GM23338 (cell line): Measurements from ENCODE around the gene UIMC1.

ENCODE experiments used
- CREB1 ChIP-seq: fragments of 250-450 bp; sonication (Bioruptor Pico); IDR thresholded peaks from 2 replicates; pipeline ENCODE4 v1.5.0; 2020; ENCODE audit warnings: low read depth, mild to moderate bottlenecking, moderate library complexity
- EZH2 ChIP-seq: fragments of 200-600 bp; sonication (generic); IDR thresholded peaks from one replicate; pipeline ENCODE4 v1.8.0; 2017; ENCODE audit warnings: antibody characterized with exemption, mild to moderate bottlenecking, low read depth; ENCODE audit not compliant: unreplicated experiment
- EZH2phosphoT487 ChIP-seq: fragments of 200-600 bp; sonication (generic); IDR thresholded peaks from one replicate; pipeline ENCODE4 v1.8.1; 2018; ENCODE audit warnings: antibody characterized with exemption; ENCODE audit not compliant: unreplicated experiment
- JUNB ChIP-seq: IDR thresholded peaks from one replicate; pipeline ENCODE4 v1.6.1; 2016; ENCODE audit warnings: antibody characterized with exemption; ENCODE audit not compliant: unreplicated experiment
- POLR2AphosphoS5 ChIP-seq: IDR thresholded peaks from 2 replicates; pipeline ENCODE4 v1.6.1; 2016; ENCODE audit warnings: antibody characterized with exemption, low read depth
- STAT1 ChIP-seq: IDR thresholded peaks from one replicate; pipeline ENCODE4 v1.6.1; 2016; ENCODE audit warnings: antibody characterized with exemption; ENCODE audit not compliant: unreplicated experiment
- TF ChIP-seq, protein P1 (sequence below), 2 experiments: fragments of 200-600 bp in 1 of 2; sonication (generic) in 1 of 2; conservative IDR thresholded peaks; 2 replicates each; pipeline versions ENCODE4 v1.5.1 to v1.6.1; 2016 to 2017; ENCODE audit warnings: antibody characterized with exemption in 2 of 2, low read depth in 2 of 2, mild to moderate bottlenecking in 2 of 2, moderate library complexity in 1 of 2
- TF ChIP-seq, protein P2 (sequence below): IDR thresholded peaks from one replicate; pipeline ENCODE4 v1.6.1; 2018; ENCODE audit warnings: antibody characterized with exemption; ENCODE audit not compliant: unreplicated experiment
- TF ChIP-seq, protein P3 (sequence below): fragments of 250-450 bp; sonication (Bioruptor Pico); IDR thresholded peaks from 2 replicates; pipeline ENCODE4 v1.5.0; 2020; ENCODE audit warnings: mild to moderate bottlenecking, moderate library complexity
- TF ChIP-seq, protein P4 (sequence below): IDR thresholded peaks from 2 replicates; pipeline ENCODE4 v1.6.1; 2016; ENCODE audit warnings: antibody characterized with exemption

DNA sequence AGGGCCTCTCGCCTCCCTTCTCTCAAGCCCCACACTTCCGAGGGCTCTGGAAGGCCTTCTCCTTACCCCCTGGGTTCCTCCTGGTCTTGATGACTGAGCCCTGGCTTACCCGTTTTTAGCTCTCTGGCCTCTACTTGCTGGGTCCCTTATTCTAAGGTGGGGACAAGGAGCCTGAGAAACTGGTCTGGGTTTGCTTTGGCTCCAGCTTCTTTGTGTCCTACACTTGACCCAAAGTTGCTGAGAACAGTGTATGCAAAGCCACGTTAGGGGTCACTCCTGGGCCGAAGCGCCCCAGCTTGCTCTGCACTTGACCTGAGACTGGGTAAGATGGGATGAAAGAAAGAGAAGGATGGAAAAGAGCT, 16.7 kb upstream of the UIMC1 start:
- TF ChIP-seq CREB1 (CRISPR knock-in tag) (no peak), EZH2 (no peak), POLR2AphosphoS5 (no peak), EZH2phosphoT487 (no peak), STAT1 (no peak), JUNB (no peak)
- TF ChIP-seq, protein P1, sequence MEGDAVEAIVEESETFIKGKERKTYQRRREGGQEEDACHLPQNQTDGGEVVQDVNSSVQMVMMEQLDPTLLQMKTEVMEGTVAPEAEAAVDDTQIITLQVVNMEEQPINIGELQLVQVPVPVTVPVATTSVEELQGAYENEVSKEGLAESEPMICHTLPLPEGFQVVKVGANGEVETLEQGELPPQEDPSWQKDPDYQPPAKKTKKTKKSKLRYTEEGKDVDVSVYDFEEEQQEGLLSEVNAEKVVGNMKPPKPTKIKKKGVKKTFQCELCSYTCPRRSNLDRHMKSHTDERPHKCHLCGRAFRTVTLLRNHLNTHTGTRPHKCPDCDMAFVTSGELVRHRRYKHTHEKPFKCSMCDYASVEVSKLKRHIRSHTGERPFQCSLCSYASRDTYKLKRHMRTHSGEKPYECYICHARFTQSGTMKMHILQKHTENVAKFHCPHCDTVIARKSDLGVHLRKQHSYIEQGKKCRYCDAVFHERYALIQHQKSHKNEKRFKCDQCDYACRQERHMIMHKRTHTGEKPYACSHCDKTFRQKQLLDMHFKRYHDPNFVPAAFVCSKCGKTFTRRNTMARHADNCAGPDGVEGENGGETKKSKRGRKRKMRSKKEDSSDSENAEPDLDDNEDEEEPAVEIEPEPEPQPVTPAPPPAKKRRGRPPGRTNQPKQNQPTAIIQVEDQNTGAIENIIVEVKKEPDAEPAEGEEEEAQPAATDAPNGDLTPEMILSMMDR (conservative IDR thresholded peaks at IDR 0.05; ENCODE audit: low read depth in 2 of 2), result no peak
- TF ChIP-seq, protein P2, sequence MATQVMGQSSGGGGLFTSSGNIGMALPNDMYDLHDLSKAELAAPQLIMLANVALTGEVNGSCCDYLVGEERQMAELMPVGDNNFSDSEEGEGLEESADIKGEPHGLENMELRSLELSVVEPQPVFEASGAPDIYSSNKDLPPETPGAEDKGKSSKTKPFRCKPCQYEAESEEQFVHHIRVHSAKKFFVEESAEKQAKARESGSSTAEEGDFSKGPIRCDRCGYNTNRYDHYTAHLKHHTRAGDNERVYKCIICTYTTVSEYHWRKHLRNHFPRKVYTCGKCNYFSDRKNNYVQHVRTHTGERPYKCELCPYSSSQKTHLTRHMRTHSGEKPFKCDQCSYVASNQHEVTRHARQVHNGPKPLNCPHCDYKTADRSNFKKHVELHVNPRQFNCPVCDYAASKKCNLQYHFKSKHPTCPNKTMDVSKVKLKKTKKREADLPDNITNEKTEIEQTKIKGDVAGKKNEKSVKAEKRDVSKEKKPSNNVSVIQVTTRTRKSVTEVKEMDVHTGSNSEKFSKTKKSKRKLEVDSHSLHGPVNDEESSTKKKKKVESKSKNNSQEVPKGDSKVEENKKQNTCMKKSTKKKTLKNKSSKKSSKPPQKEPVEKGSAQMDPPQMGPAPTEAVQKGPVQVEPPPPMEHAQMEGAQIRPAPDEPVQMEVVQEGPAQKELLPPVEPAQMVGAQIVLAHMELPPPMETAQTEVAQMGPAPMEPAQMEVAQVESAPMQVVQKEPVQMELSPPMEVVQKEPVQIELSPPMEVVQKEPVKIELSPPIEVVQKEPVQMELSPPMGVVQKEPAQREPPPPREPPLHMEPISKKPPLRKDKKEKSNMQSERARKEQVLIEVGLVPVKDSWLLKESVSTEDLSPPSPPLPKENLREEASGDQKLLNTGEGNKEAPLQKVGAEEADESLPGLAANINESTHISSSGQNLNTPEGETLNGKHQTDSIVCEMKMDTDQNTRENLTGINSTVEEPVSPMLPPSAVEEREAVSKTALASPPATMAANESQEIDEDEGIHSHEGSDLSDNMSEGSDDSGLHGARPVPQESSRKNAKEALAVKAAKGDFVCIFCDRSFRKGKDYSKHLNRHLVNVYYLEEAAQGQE, result no peak
- TF ChIP-seq, protein P3, sequence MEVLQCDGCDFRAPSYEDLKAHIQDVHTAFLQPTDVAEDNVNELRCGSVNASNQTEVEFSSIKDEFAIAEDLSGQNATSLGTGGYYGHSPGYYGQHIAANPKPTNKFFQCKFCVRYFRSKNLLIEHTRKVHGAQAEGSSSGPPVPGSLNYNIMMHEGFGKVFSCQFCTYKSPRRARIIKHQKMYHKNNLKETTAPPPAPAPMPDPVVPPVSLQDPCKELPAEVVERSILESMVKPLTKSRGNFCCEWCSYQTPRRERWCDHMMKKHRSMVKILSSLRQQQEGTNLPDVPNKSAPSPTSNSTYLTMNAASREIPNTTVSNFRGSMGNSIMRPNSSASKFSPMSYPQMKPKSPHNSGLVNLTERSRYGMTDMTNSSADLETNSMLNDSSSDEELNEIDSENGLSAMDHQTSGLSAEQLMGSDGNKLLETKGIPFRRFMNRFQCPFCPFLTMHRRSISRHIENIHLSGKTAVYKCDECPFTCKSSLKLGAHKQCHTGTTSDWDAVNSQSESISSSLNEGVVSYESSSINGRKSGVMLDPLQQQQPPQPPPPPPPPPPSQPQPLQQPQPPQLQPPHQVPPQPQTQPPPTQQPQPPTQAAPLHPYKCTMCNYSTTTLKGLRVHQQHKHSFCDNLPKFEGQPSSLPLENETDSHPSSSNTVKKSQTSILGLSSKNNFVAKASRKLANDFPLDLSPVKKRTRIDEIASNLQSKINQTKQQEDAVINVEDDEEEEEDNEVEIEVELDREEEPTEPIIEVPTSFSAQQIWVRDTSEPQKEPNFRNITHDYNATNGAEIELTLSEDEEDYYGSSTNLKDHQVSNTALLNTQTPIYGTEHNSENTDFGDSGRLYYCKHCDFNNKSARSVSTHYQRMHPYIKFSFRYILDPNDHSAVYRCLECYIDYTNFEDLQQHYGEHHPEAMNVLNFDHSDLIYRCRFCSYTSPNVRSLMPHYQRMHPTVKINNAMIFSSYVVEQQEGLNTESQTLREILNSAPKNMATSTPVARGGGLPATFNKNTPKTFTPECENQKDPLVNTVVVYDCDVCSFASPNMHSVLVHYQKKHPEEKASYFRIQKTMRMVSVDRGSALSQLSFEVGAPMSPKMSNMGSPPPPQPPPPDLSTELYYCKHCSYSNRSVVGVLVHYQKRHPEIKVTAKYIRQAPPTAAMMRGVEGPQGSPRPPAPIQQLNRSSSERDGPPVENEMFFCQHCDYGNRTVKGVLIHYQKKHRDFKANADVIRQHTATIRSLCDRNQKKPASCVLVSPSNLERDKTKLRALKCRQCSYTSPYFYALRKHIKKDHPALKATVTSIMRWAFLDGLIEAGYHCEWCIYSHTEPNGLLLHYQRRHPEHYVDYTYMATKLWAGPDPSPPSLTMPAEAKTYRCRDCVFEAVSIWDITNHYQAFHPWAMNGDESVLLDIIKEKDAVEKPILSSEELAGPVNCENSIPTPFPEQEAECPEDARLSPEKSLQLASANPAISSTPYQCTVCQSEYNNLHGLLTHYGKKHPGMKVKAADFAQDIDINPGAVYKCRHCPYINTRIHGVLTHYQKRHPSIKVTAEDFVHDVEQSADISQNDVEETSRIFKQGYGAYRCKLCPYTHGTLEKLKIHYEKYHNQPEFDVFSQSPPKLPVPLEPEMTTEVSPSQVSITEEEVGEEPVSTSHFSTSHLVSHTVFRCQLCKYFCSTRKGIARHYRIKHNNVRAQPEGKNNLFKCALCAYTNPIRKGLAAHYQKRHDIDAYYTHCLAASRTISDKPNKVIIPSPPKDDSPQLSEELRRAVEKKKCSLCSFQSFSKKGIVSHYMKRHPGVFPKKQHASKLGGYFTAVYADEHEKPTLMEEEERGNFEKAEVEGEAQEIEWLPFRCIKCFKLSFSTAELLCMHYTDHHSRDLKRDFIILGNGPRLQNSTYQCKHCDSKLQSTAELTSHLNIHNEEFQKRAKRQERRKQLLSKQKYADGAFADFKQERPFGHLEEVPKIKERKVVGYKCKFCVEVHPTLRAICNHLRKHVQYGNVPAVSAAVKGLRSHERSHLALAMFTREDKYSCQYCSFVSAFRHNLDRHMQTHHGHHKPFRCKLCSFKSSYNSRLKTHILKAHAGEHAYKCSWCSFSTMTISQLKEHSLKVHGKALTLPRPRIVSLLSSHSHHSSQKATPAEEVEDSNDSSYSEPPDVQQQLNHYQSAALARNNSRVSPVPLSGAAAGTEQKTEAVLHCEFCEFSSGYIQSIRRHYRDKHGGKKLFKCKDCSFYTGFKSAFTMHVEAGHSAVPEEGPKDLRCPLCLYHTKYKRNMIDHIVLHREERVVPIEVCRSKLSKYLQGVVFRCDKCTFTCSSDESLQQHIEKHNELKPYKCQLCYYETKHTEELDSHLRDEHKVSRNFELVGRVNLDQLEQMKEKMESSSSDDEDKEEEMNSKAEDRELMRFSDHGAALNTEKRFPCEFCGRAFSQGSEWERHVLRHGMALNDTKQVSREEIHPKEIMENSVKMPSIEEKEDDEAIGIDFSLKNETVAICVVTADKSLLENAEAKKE, result no peak
- TF ChIP-seq, protein P4, sequence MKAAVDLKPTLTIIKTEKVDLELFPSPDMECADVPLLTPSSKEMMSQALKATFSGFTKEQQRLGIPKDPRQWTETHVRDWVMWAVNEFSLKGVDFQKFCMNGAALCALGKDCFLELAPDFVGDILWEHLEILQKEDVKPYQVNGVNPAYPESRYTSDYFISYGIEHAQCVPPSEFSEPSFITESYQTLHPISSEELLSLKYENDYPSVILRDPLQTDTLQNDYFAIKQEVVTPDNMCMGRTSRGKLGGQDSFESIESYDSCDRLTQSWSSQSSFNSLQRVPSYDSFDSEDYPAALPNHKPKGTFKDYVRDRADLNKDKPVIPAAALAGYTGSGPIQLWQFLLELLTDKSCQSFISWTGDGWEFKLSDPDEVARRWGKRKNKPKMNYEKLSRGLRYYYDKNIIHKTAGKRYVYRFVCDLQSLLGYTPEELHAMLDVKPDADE, result no peak
